SW480 (cell line): ENCODE data around the gene WDR76.
"Not testable (repeated sequence)": the region's sequence is repeated elsewhere in the genome, so short reads cannot be mapped to it uniquely, and the experiment has no call there.

ENCODE experiments used
- DNase-seq: peaks from one replicate; pipeline ENCODE4 v3.0.0-alpha.2; 2016; ENCODE audit warnings: low spot score

Gene WDR76

DNA sequence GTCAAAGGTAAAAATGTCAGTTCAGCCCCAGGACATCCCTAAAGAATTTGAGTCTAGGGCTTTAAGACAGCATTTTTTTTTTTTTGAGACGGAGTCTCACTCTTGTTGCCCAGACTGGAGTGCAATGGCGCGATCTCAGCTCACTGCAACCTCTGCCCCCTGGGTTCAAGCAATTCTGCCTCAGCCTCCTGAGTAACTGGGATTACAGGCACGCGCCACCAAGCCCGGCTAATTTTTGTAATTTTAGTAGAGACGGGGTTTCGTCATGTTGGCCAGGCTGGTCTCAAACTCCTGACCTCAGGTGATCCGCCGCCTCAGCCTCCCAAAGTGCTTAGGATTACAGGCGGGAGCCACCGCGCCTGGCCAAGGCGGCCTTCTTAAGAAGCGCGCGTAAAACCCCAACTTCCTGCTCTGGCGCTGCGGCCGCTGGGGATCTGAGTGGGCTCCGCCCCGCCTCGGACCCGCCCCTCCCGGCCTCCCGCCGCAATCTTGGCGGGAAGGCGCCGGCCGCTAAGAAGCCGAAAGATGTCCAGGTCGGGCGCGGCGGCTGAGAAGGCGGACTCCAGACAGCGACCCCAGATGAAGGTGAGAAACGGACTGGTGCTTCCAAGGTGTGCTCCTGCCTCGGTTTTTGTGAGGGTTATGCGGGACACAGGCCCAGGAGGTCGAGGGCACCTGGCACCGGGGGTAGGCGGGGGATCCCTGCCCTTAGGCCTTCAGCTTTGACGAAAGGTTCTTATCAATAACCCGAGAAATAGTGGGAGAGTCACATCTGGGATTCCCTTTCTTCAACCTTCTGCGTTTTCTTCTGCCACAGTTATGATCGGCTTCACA, at the start of gene WDR76:
WDR76 (plus strand) TSS at position 495 of the 834 bp plus-strand sequence; CDS start at position 526, 31 bp downstream.
- peak; percentile 34 for DNase-seq

DNA sequence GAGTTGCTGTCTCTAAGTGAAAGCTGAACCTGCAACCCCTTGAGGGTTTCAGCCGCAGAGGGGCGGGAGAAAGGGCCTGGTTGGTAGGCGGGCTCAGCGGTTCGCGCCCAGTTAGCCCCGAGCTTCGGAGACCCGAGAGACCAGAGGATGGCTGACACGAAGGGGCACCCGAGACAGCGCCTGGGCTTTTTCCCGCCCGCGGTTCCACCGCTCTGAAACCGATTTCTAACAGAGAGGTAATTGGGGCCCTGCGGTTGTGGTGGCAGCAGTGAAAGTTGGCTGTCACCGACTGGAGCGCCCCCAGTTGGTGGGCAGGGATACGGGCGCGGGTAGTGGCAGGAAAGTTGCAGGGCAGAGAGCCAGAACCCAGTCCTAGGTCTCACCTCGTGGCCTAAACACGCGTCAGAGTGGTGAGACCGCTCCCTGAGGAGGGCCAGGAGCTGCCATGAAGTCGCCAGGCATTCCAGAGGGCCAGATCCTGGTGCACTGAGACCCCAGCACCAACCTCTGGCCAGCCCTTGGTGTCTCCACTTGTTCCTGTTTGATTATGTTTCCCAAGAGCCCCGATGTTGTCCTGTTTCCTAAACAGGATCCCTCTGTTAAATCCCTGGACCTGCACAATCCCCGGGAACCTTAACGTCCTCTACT, 49.4 kb upstream of the WDR76 start:
- peak; percentile 64 for DNase-seq

- no peak for DNase-seq
These were observed 47.8 kb upstream of the WDR76 start for GRCh38 chr15:43779016-43779415.

- no peak for DNase-seq
These were observed 37.4 kb upstream of the WDR76 start for GRCh38 chr15:43789409-43789808.

DNA sequence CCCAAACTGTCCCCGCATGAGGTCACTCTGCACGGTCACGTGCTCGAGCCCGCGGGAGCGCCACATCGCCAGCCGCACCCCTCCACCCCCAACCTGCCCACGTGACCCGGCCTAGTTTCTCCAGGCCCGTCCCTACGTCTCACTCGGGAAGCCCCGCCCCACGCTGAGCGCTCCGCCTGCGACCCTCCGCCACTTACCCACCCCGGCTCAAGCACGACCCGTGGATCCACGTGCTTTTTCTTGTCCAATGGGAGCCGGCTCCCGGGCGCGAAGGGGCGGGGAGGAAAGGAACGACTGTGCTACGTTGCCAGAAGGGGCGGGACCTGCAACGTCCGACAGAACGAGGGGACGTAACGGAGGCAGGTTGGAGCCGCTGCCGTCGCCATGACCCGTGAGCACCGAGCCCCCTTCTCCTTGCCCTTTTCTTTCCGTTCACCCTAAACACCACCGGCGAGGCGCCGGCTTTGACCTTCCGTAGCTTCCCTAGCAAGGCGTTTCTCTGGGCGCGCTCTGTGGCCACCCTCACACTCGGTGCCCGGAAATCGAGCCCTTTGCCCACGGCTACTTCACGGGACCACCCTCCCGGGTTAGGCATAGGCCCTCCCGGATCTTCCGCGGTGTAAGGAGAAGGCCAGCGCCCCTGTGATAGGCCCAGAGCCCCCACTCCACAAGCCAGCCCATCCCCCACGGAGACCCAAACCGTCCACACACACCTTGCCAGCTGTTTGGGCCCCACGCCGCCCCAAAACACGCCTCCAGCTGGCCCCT, 34.6 kb upstream of the WDR76 start, which contains the start of gene SERF2:
SERF2 (plus strand) TSS at position 328 of the 768 bp plus-strand sequence; CDS start at position 385, 57 bp downstream.
- peak; percentile 97 for DNase-seq

DNA sequence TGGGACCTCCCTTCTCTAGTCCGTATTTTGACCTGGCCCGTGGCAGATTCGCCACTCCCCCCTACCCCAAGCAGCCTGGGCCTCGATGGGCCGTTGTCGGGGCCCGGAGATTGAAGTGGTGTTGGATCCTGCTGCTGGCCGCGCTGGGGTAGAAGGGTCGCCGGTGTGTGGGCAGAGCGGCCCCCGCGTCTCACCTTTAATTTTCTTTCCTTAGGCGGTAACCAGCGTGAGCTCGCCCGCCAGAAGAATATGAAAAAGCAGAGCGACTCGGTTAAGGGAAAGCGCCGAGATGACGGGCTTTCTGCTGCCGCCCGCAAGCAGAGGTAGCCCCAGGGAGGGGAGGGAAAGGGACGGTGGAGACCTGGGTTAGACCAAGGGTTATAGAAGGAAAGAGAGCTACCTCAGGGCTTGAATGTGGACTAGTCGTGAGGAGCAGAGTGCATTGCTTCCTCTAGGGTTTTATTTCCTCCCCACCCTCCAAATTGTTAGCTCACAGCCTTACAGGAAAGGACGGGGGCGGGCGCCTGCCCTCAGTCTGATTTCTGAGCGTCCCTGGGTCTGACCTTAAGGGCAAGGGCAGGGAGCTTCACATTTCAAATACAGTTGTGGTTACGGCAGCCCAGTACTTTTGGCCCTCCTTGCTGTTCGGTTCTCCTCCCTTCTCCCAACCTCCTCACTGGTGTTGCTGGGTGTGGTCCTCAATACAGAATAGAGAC, 33.9 kb upstream of the WDR76 start:
- no peak for DNase-seq

DNA sequence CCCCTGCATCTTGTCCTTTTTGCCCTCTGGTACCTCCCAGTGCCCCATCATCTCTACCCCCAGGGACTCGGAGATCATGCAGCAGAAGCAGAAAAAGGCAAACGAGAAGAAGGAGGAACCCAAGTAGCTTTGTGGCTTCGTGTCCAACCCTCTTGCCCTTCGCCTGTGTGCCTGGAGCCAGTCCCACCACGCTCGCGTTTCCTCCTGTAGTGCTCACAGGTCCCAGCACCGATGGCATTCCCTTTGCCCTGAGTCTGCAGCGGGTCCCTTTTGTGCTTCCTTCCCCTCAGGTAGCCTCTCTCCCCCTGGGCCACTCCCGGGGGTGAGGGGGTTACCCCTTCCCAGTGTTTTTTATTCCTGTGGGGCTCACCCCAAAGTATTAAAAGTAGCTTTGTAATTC, 33.2 kb upstream of the WDR76 start:
- DNase-seq = no peak

DNA sequence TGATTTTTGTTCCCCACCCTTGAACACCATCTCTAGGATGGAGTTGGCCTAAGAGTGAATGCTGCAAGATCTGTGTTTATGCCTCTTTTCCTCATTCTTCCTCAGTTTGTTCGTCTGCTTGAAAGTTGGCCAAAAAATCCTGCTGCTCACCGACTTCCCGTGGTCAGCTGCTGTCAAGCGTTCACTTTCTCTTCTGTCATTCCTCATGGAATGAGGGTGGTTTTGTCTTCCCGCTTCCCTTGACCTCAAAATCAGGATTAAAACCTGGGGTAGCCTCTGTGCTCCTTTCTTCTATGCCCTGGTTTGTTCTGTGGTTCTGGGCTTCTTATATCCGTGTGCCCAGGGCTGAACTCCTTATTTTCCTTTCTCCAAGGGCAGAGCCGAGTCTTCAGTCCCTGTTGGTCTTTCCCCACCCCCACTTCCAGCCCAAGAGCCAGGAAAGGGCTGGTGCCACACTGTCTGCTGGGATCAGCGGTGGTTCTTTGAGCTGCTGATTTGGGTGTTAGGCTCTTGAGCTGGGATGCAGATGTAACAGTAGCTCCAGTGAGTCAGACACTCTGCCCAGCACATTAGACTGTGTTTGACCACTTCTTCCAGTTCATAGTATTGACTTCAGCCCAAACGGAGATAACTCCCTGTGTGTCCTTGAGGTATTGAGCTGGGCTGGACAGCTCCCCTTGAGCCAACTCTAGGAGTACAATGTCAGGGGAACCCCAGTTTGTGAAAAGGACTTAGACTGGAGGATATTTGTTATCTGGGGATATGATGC, 32.3 kb upstream of the WDR76 start:
- DNase-seq = no peak

- no peak for DNase-seq
These were observed 31.6 kb upstream of the WDR76 start for GRCh38 chr15:43795197-43795596.

DNA sequence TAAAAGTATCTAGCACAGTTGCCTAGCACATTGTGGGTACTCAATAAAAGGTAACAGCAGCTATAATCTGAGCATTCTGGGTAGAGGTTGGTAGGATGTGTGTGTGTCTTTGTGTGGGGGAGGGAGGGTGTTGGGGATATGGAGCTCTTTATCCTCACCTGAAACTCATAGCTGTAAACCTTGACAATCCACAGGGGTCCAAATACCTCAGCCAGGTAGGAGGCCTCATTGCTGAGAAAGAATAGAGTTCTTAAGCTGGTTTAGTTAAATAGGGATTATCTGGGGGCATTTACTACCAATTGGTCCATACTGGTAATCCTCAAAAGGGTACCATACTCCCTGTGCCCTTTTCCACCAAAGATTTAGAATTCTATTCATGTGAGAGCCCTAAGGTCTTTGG, 30.8 kb upstream of the WDR76 start:
- DNase-seq = no peak

DNA sequence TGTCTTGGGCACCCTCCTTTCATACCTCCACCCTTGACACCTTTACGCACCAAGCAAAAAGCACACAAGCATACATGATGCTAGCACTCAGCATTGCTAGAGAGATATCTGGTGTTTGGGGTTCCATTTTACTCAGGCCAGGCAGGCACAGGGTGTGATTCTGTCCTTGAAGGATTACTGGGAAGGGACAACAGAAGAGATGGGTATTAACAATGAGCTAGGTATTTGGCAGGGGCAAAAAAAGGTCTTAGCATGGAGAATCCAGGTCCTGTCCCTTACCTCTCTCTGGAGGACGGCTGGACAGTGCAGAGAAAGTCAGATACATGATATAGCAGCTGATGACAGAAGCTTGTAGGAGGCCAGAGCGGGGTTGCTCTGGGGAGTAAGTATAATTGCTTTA, 30.2 kb upstream of the WDR76 start:
- no peak for DNase-seq

DNA sequence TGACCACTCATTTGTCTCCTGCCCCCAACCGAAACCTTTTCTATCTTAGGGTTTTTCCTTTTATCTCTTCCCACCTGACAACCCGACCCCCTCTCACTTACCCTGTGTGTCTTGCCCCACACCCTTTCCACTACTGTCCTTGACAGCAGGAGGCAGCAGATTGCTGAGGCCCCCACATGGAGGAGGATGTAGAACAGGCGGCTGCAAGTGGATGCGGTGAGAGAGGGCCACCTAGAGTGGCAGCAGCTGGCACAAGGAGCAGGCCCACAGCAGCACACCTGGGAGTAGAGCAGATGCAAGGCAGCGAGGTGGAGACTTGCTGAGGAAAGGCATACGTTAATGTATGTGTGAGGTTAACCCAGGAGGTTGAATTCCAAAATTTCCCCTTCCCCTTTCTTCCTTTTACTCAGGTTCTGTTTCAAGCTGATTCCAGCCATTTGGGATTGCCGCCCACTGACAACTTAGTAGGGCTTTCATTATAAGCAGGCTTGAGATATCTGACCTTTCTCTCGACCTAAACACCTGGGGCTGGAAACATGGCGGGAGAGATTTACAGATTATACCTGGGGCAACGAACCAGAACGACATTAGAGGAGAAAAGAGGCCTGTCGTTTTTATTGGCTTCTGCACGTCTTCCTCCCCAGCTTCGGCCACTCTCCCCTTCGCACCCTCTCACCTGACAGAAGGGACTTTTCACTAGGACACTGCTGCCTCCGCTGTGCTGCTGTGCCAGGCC, 27.4 kb upstream of the WDR76 start:
- DNase-seq = no peak

- DNase-seq = no peak
These were observed 26.9 kb upstream of the WDR76 start, which contains the start of gene SERINC4 for GRCh38 chr15:43799945-43800285. Gene SERINC4 (minus strand): TSS chr15:43800220. CDS start chr15:43799986, 234 bp downstream.

DNA sequence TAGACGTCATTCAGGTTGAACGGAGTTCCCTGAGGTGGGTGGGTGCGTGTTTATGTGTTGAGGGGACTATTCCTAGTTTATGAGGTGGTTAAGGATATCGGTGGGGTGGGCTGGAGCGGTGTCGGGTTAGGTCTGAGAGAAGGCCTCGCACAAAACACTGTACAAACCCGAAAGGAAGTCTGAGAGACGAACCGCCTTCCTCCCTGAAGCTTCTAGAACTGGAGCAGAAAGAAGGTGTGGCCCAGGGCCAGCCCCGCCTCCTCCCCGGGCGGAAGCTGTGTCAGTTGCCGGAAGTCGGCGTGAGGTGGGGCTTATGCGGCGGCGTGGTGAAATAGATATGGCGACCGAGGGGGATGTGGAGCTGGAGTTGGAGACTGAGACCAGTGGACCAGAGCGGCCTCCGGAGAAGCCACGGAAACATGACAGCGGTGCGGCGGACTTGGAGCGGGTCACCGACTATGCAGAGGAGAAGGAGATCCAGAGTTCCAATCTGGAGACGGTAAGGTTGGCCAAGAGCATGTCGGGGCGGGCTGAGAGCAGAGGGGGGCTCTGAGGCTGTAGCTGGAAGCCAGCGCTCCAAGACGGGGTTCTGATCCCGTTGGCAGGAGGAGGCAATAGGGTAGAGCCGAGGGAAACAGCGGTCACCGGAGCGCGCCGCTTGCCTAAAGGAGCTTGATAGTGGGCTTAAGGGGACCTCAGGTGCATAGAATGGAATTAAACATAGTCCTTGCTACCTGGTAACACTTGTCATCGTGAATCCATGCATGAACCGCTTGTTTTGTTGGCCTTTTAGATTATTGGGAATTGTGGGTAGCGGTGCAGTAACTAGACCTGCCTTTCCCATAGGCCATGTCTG, 26.3 kb upstream of the WDR76 start, which contains the start of gene HYPK:
HYPK (plus strand) TSS at position 314 of the 856 bp plus-strand sequence; CDS start at position 338, 24 bp downstream.
- peak; percentile 81 for DNase-seq

DNA sequence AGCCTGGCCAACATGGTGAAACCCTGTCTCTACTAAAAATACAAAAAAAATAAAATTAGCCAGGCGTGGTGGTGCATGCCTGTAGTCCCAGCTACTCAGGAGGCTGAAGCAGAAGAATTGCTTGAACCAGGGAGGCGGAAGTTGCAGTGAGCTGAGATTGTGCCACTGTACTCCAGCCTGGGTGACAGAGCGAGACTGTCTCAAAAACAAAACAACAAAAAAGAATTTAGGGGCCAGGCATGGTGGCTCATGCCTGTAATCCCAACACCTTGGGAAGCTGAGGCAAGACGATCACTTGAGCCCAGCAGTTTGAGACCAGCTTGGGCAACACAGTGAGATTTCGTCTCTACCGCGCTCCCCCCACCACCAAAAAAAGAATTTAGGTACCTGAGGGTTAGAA, 24.1 kb upstream of the WDR76 start:
- not testable (repeated sequence) for DNase-seq

GRCh38 chr15:43808435-43808950, 18.3 kb upstream of the WDR76 start:
- DNase-seq = no peak

- DNase-seq = no peak
These were observed 17.7 kb upstream of the WDR76 start for GRCh38 chr15:43808960-43809678.

DNA sequence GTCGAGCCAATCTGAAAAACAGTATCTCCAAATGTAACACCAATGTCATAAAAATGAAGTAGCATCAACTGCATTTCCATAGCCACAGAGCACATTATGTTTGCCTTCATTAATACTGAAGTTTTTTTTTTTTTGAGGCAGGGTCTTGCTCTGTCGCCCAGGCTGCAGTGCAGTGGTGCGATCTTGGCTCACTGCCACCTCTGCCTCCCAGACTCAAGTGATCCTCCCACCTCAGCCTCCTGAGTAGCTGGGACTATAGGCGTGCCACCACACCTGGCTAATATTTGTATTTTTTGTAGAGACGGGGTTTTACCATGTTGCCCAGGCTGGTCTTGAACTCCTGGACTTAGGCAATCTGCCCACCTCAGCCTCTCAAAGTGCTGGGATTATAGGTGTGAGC, 11.7 kb upstream of the WDR76 start:
- not testable (repeated sequence) for DNase-seq
